Activated T-helper 2 cell treated with anti-CD3 and anti-CD28 coated beads, Interferon-gamma antibody, Interleukin-2, Interleukin-4, amounts not matched to agents 10 μg/mL and 5 μg/mL and 100 μg/mL, durations not matched to agents 14 hours and 24 hours and 36 hours (primary cell): Measurements from ENCODE around the gene TSPAN3. TPM values are rescaled to one million over a fixed set of nuclear protein-coding genes. Genes with fewer than 3 reads are reported as not detected.

Experiments used
- DNase-seq: peaks from one replicate; pipeline ENCODE4 v3.0.0; 2021; ENCODE audit warnings: low spot score
- H3K27ac Mint-ChIP-seq: one replicate; pipeline ENCODE4 v1.8.0; 2021; ENCODE audit warnings: mixed read lengths
- H3K27me3 Mint-ChIP-seq: one replicate; pipeline ENCODE4 v1.8.0; 2021; ENCODE audit warnings: low read depth, mixed read lengths
- H3K36me3 Mint-ChIP-seq: one replicate; pipeline ENCODE4 v1.8.0; 2021; ENCODE audit warnings: low read depth, mixed read lengths
- H3K4me1 Mint-ChIP-seq: one replicate; pipeline ENCODE4 v1.8.0; 2021; ENCODE audit warnings: low read depth, mixed read lengths
- H3K4me3 Mint-ChIP-seq: one replicate; pipeline ENCODE4 v1.8.0; 2021; ENCODE audit warnings: low read depth, mild to moderate bottlenecking, moderate library complexity, mixed read lengths
- H3K9me3 Mint-ChIP-seq: one replicate; pipeline ENCODE4 v1.8.0; 2021; ENCODE audit warnings: mixed read lengths
- intact Hi-C: fragments of 100-400 bp; cut with micrococcal nuclease; formaldehyde crosslinking; loops from one replicate; pipeline ENCODE4 v1.15.1; 2023
- total RNA-seq: library from RNA; stranded (reverse); gene quantifications from 2 replicates; pipeline ENCODE4 v1.2.3, GENCODE V29; 2022

The TSPAN3 gene
- total RNA-seq, 1 donor from 2014 or later, result 40.1 TPM

DNA sequence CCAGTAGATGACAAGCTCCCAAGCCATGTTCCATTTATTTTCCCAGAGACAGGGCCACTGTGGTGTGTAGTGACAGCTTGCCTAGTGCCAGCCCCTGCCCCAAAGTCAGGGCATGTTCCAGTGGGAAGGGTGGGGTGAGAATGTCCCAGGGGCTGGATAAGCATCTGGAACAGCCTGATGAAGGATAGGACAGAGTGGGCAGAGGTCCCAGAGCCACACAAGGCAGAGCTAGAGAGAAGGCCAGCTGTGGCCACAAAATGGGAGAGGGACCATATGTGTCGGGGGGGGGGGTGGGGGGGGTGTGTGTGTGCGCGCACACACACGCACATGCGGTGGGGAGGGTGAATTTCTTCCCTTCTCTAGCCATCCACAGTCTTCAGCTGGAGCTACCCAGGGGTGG, 27.0 kb upstream of the TSPAN3 start:
- H3K27me3 Mint-ChIP-seq, result no peaks in the 10 kb centered on the region
- DNase-seq, result no peak
- peaks cover 1% of the 10 kb centered on the region for H3K4me1 Mint-ChIP-seq
- no peak overlapping the region for H3K27ac Mint-ChIP-seq
- intact Hi-C loops, result no loop called here
- no peaks in the 10 kb centered on the region for H3K9me3 Mint-ChIP-seq
- no peaks in the 10 kb centered on the region for H3K36me3 Mint-ChIP-seq
- no peak overlapping the region for H3K4me3 Mint-ChIP-seq

DNA sequence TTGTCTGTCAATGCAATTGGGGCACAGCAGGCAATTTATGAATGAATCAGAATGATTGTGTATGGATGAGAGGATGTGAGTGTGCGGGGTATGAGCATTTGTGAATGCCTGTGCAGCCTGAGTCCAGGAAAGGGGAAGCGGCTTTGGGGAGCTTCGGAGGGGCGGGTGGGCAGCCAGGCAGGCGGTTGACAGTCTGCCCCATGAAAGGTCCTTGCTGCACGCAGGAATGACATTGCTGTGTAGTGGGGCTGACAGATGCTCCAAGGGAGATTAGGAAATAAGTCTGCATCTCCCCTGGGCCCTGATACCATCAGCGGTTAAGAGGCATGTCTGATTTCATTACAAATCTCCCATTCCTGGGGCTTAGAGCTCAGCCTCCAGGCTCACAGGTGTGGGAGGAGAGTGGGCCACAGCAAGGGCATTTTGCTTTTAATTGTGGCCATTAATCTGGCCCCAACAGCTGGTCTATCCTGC, 26.4 kb upstream of the TSPAN3 start:
- no peak for DNase-seq
- intact Hi-C loops, result no loop called here
- Mint-ChIP-seq H3K4me1 (peaks cover 1% of the 10 kb centered on the region), H3K9me3 (no peaks in the 10 kb centered on the region), H3K27ac (no peak overlapping the region), H3K27me3 (no peaks in the 10 kb centered on the region), H3K4me3 (no peak overlapping the region), H3K36me3 (no peaks in the 10 kb centered on the region)

DNA sequence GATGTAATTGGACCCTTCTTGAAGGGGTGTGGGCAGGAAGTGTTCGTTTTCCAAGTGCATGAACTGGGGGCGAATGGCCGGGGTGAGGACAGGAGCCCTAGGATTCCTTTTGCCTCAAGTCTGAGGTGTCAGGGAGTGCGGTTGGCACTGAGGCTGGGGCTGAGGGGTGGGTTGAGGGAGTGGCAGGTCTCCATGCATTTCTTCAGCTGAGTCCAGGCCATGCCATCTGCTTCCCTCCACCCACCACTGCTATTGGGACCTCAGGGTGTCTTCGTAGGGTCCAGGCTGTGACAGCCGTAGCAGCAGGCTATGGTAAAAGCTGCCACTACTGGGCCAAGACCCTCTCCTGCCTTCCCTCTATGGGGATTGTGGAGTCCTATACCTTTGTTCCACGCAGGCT, 25.6 kb upstream of the TSPAN3 start:
- no peak overlapping the region for H3K4me3 Mint-ChIP-seq

DNA sequence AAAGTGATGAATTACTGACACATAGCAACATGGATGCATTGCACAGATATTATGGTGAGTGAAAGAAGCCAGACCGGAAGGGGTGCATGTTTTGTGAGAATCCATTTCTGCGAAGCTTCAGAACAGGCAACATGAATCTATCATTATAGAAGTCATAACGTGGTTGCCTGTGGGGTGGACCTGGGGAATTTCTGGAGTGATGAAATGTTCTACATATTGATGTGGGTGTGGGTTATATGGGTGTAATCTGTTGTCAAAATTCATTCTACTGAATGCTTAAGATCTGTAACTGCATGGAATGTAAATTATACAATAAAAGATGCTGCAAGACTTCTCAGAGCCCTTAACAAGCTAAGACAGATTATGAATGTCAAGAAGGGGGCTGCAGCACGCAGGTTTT, 25.2 kb upstream of the TSPAN3 start:
- no peaks in the 10 kb centered on the region for H3K27me3 Mint-ChIP-seq
- no peak for DNase-seq
- H3K4me1 Mint-ChIP-seq, result peaks cover 1% of the 10 kb centered on the region
- no peaks in the 10 kb centered on the region for H3K36me3 Mint-ChIP-seq
- no peaks in the 10 kb centered on the region for H3K9me3 Mint-ChIP-seq
- no peak overlapping the region for H3K27ac Mint-ChIP-seq
- intact Hi-C loops, result no loop called here
- H3K4me3 Mint-ChIP-seq, result no peak overlapping the region

More for the DNA sequence above, 25.6 kb upstream of the TSPAN3 start:
- Mint-ChIP-seq H3K36me3 (no peaks in the 10 kb centered on the region), H3K4me1 (peaks cover 1% of the 10 kb centered on the region), H3K9me3 (no peaks in the 10 kb centered on the region), H3K27ac (no peak overlapping the region), H3K27me3 (no peaks in the 10 kb centered on the region)
- intact Hi-C loops, result no loop called here
- DNase-seq, result no peak

DNA sequence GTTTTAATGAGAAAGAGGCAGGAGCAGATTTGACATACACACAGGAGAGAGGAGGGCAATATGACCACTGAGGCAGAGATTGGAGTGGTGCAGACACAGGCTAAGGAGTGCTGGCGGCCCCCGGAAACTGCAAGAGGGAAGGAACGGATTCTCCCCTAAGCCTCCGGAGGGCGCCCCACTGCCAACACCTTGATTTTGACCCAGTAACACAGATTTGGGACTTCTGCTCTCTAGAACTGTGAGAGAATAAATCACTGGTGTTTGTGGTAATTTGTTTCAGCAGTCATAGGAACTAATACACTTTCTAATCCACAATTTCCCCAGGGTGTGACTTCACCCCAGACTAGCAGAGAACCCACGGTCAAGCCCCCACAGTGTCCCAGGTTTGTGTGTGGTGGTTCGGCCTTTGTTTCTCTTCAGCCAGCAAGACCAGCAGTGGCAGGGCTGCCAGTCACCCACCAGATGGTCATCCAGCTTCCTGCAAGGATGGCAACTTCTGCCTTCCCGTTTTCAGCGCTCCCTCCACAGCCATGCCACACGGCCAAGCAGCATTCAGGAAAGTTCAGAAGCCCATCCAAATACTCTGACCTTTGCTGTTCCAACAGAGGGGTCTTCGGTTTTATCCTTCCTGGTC, 23.6 kb upstream of the TSPAN3 start:
- peaks cover 1% of the 10 kb centered on the region for H3K4me1 Mint-ChIP-seq
- H3K27ac Mint-ChIP-seq, result no peak overlapping the region
- DNase-seq, result no peak
- no peaks in the 10 kb centered on the region for H3K9me3 Mint-ChIP-seq
- H3K27me3 Mint-ChIP-seq, result no peaks in the 10 kb centered on the region
- intact Hi-C loops, result no loop called here
- H3K4me3 Mint-ChIP-seq, result no peak overlapping the region
- no peaks in the 10 kb centered on the region for H3K36me3 Mint-ChIP-seq

DNA sequence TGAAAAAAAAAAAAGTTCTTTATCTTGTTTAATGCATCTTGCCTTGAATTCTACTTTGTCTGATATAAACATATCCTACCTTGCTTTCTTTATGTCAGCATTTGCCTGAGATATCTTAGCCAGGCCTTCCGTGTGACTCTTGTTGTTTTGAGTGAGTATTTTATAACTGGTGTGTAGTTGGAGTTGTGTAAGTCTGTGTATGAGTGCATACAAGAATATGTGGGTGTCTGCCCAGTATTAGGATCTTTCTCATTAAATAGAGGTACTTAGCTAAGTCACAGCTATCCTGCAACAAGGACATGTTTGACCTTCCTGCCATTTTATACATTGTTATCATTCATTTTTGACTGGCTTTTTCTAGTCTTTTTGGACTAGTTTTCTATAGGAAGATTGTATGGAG, 22.5 kb upstream of the TSPAN3 start:
- H3K9me3 Mint-ChIP-seq, result no peaks in the 10 kb centered on the region
- H3K4me1 Mint-ChIP-seq, result peaks cover 1% of the 10 kb centered on the region
- no peak overlapping the region for H3K4me3 Mint-ChIP-seq
- intact Hi-C loops, result no loop called here
- no peaks in the 10 kb centered on the region for H3K36me3 Mint-ChIP-seq
- no peak overlapping the region for H3K27ac Mint-ChIP-seq
- no peaks in the 10 kb centered on the region for H3K27me3 Mint-ChIP-seq
- DNase-seq, result no peak

DNA sequence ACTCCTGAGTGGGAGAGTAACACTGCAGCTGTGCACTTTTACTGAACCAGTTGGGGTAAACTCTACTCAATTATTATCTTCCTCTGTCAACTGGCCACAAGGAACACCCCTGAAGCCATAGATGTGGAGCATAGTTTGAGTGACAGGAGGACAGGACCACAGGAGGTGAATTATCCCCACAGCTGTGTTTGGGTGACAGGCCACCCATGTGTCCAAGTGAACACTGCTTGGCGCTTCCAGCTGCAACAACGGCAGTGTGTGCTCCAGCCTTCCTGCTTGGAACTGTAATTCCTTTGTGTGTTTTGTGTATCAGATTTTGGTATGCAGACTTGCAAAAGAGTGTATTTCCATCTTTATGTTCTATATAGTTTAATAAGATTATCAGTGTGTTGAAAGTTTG, 20.2 kb upstream of the TSPAN3 start:
- intact Hi-C loops, result no loop called here
- no peak overlapping the region for H3K27ac Mint-ChIP-seq
- DNase-seq, result no peak
- H3K4me1 Mint-ChIP-seq, result peaks cover 1% of the 10 kb centered on the region
- no peaks in the 10 kb centered on the region for H3K9me3 Mint-ChIP-seq
- no peak overlapping the region for H3K4me3 Mint-ChIP-seq
- no peaks in the 10 kb centered on the region for H3K36me3 Mint-ChIP-seq
- H3K27me3 Mint-ChIP-seq, result no peaks in the 10 kb centered on the region

DNA sequence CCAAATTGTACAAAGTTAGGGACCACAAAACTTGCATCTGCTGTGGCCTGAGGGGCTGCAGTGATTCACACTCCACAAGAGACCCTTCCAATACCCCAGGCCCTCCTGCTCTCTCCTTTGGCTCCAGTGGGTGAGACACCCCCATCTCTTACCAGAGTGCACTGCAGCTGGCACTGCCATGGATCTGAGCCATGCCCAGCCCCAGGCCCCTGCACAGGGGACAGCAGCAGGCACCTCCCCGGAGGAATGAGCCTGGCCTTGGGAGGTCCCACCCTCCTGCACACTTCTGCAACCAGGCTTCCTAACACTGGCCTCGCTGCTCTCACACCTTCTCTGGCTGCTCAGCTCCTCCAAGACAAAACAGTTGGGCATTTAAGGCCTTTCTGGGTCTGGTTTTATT, 16.3 kb upstream of the TSPAN3 start:
- Mint-ChIP-seq H3K27ac (no peak overlapping the region), H3K36me3 (no peaks in the 10 kb centered on the region), H3K4me1 (peaks cover 13% of the 10 kb centered on the region), H3K4me3 (no peak overlapping the region), H3K27me3 (no peaks in the 10 kb centered on the region), H3K9me3 (no peaks in the 10 kb centered on the region)
- no peak for DNase-seq
- intact Hi-C loops, result no loop called here

DNA sequence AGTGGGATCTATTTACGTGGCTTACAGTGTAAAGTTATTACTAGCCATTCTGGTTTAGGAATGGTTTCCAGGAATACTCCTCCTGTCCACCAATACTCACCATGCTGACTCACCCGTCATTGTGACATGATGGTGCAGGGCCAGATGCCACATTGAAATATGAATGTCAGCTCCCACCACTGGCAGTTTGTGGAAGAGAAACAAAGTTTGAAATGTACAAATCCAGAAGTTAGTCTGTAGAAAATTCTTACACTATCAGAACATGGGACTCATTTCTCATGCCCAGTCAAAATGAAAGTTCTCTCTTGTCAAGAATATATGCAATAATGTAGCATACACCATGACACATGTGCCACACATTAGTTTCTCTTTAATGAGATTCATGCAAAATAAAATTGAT, 14.4 kb upstream of the TSPAN3 start:
- Mint-ChIP-seq H3K27me3 (no peaks in the 10 kb centered on the region), H3K4me1 (peaks cover 19% of the 10 kb centered on the region), H3K9me3 (no peaks in the 10 kb centered on the region), H3K4me3 (no peak overlapping the region), H3K27ac (no peak overlapping the region), H3K36me3 (no peaks in the 10 kb centered on the region)
- DNase-seq, result no peak
- intact Hi-C loops, result no loop called here

DNA sequence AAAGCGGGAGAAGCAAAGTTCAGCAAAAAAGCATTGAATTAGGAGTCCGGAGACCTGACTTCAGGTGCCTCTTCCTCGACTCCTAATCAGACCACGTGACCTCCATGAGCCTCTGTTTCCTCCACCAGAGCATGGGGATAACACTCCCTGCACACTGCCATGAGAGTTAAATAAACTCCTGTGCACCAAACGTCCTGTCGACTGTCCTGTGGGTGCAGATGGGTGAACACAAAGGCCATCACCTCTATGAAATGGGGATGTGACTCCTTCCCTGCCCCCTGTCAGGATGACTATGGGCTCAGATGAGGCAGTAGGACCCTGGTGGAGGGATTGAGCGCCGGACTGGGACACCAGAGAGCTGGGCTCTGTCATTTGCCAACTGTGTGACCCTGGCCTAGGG, 13.5 kb upstream of the TSPAN3 start:
- Mint-ChIP-seq H3K27me3 (no peaks in the 10 kb centered on the region), H3K27ac (no peak overlapping the region), H3K9me3 (no peaks in the 10 kb centered on the region), H3K4me3 (no peak overlapping the region), H3K4me1 (peaks cover 19% of the 10 kb centered on the region), H3K36me3 (no peaks in the 10 kb centered on the region)
- intact Hi-C loops, result no loop called here
- no peak for DNase-seq

DNA sequence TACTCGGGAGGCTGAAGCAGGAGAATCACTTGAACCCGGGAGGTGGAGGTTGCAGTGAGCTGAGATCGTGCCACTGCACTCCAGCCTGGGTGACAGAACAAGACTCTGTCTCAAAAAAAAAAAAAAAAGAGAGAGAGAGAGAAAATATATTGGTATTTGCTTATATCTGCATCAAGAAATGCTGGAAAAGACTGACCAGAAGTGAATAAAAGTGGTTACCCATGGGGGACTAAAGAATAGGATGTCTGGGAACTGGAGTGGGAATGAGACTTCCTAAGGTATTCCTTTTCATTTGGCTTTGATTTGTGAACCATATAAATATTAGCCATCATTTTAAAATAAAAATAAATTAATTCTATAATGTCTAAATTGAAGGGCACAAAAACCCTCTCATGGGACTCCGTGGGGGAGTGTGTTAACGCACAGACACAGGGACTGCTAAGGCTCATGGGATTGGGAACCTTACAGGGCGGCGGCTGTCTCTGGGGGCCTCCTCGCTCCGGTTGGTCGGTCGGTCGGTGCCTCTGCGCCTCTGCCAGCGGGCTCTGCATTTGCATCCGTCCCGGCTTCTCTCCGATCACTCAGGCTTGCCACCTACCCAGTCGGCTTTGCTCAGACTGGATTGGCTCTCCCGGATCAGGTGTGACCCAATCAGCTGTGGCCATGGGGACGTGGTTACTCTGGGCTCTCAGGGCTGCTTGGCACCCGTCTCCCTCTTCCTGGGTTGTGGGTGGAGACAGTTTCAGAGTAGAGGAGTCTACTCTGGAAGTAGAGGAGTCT, 12.7 kb upstream of the TSPAN3 start:
- H3K4me1 Mint-ChIP-seq, result peaks cover 19% of the 10 kb centered on the region
- H3K9me3 Mint-ChIP-seq, result no peaks in the 10 kb centered on the region
- intact Hi-C loops, result no loop called here
- peak overlapping the region; percentile 33 for H3K4me3 Mint-ChIP-seq
- H3K36me3 Mint-ChIP-seq, result no peaks in the 10 kb centered on the region
- no peaks in the 10 kb centered on the region for H3K27me3 Mint-ChIP-seq
- peak; percentile 32 for DNase-seq
- no peak overlapping the region for H3K27ac Mint-ChIP-seq

DNA sequence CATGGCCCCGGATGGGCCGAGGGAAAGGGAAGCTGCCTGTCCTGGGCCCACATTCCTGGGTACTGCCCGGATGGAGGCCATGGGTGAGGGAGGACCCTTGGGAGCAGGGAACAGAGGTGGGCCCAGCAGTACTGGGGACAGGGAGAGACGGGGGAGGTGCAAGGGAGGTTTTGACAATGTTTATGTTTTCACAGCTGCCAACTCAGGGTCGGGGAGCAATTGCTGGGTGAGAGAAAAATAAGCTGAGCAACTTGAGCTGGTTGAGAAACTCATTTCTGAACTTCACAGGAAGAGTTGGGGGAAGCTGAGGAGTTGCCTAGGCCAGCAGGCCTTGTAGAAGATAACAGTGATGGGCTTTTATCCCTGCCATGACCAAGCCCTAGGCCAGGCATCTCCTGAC, 11.1 kb upstream of the TSPAN3 start:
- Mint-ChIP-seq H3K36me3 (no peaks in the 10 kb centered on the region), H3K27me3 (no peaks in the 10 kb centered on the region), H3K9me3 (no peaks in the 10 kb centered on the region), H3K27ac (no peak overlapping the region), H3K4me3 (no peak overlapping the region), H3K4me1 (peaks cover 19% of the 10 kb centered on the region)
- DNase-seq, result no peak
- intact Hi-C loops, result no loop called here

DNA sequence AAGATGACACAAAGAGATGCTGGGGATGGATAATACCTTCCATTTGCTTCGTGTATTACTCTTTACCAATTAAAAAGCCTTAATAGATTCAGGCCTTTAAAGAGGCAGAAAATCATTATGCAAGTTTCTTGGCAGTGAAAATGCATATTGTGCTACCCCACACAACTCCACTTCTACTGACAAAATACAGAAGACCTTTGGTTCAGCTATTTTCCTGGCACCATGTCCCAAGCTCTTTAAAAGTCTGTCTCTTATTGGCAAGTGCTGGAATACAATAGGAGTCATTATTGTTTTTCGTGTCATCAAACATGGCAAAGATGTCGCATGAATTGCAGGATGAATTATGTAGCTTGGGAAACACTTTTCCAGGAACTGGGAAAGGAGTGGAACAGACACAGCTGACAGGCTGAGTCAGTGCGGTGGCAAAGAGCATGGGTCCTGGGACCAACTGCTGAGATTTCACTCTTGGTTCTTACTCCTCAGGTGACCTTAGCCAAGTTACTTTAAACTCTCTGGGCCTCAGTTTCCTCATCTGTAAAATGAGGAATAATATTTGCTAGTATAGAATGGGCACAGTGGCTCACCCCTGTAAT, 5.5 kb upstream of the TSPAN3 start:
- Mint-ChIP-seq H3K27ac (no peak overlapping the region), H3K9me3 (no peaks in the 10 kb centered on the region), H3K27me3 (peaks cover 10% of the 10 kb centered on the region), H3K4me1 (peaks cover 1% of the 10 kb centered on the region), H3K4me3 (no peak overlapping the region), H3K36me3 (no peaks in the 10 kb centered on the region)
- intact Hi-C loops, result no loop called here
- DNase-seq, result no peak
